GM19467 (cell line): ENCODE data around the gene CBY1.

Source experiments
- ATAC-seq: cut with Tn5 transposase; IDR thresholded peaks from one replicate; pipeline ENCODE4 v1.9.1; 2021; ENCODE audit warnings: mild to moderate bottlenecking, moderate library complexity; ENCODE audit not compliant: unreplicated experiment

Gene CBY1

DNA sequence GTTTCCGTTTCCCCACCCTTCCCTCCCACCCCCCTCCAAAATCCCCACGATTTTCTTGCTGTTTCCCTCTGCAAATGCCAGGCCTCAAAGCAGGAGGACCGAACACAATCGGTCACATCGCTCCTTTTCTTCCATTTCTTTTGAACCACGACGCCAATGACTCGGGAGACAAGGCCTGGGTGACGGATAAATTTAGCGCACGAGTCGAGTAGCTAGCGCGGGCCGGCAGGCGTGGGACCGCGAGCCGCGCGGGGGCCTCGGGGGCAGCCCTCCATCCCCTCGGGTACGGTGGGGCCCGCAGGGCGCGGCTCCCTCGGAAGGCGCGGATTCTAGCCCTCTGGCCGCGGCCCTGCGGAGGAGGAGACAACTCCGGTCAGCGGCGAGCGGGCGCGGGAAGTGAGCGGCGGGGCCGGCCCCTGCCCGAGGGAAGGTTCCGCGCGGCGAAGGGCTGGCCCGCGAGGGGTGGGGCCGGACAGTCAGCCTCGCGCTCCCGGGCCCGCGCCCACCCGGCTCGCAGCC, 43.9 kb downstream of the CBY1 start:
- ATAC-seq = no peak

GRCh38 chr22:38700789-38701628, 44.6 kb downstream of the CBY1 start, which contains the start of gene JOSD1:
JOSD1 (minus strand) TSS chr22:38700943; CDS start chr22:38699987, 956 bp downstream.
- ATAC-seq = peak; percentile 30

GRCh38 chr22:38704654-38705234, 48.3 kb downstream of the CBY1 start:
- ATAC-seq = no peak

GRCh38 chr22:38705235-38706100, 49.0 kb downstream of the CBY1 start, which contains the start of gene GTPBP1:
GTPBP1 (plus strand) TSS chr22:38705944; CDS start chr22:38705956, 12 bp downstream.
- peak; percentile 65 for ATAC-seq

- ATAC-seq = peak; percentile 8
These were observed 49.9 kb downstream of the CBY1 start for GRCh38 chr22:38706101-38706900.

GRCh38 chr22:38706901-38707195, 50.4 kb downstream of the CBY1 start:
- no peak for ATAC-seq

GRCh38 chr22:38707346-38707745, 50.9 kb downstream of the CBY1 start:
- ATAC-seq = no peak

- ATAC-seq = no peak
These were observed 51.5 kb downstream of the CBY1 start for GRCh38 chr22:38707984-38708383.

GRCh38 chr22:38709306-38709705, 52.9 kb downstream of the CBY1 start:
- ATAC-seq = no peak

DNA sequence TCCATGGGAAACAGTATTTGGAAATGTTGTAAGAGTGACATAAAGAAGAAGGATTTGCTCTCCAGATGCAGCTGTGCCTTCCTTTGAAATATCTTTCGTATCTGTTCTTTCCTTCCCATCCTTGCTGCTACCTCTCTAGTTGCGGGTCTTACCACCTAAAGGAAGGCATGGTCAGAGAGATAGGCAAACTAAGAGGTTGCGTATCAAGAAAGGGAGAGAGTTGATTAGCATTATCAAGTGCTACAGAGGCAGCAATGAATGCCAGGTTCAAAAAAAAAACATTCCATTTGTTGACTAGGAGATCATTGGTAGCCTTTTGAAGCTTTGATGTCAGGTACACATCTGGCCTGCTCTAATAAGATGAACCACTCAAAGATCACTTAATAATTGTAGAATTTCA, 53.9 kb downstream of the CBY1 start:
- ATAC-seq = no peak

DNA sequence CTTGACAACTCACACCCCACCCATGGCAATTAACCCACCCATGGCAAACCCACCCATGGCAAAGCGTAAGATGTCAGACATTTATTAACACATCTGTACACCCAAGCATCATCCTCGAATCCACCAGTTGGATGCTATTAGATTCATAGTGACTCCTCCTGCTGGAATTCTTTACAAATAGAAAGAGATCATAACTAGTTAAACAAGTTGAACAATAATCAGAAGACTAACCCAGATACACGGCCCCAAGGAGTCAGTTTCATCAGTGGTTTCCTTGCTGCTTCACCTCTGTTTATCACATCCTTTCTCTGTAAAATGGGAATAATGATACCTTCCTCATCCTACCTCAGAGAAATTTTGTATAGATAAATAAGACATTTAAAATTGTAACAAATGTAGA, 54.4 kb downstream of the CBY1 start:
- ATAC-seq = no peak

GRCh38 chr22:38712486-38713207, 56.2 kb downstream of the CBY1 start:
- ATAC-seq = no peak

DNA sequence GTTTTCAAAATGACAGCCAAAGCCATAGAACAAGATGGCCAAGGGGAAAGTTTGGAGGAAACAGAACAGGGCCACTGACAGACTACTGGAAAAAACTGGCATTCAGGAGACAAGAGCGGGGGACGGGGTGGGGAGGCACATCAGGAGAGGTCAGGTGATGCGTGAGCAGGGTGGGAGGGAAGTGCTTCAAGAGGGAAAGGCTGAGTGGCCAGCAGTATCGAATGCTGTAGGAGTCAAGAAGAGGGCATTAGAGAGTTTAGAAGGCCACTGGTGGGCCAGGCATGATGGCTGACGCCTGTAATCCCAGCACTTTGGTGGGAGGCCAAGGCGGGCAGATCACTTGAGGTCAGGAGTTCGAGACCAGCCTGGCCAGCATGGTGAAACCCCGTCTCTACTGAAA, 57.5 kb downstream of the CBY1 start:
- no peak for ATAC-seq

DNA sequence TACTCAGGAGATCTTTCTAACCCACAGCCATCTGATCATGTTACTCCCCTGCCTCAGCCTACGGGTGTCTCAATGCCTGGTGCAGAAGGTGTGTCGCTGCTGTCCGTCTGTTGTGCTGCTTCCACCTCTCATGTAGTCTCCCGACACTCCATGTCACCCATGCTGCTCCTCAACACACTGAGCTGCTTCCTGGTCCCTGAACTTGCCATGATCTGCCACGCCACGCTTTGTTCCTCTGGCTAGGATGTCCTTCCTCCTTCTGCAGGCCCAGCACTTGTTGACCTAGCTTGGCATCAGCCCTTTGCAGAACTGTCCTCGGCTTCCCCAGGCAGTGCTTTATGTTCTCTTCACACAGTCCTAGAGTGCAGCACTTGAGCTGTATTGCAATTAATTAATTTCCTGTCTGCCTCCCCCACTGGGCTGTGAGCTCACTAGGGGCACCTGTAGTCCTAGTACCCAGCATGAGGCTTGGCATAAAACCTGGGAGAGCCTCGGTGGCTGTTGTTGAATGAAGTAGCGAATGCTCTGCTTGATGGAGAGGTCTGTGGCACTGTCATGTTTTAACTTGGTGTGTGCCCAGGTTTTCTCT, 58.8 kb downstream of the CBY1 start:
- ATAC-seq = no peak

DNA sequence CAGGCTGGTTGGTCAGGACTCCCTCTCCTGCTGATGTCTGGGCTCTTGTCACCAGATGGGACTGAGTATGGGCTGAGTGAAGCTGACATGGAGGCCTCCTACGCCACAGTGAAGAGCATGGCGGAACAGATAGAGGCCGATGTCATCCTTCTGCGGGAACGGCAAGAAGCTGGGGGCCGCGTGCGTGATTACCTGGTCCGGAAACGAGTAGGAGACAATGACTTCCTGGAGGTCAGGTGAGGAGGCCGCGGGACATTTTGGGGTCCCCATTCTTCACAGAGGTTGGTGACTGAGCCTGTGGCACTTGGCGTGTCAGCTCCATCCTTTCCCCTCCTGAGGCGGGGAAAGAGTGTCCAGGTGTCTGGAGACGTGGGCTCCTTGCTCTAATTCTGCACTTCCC, 59.4 kb downstream of the CBY1 start:
- no peak for ATAC-seq

DNA sequence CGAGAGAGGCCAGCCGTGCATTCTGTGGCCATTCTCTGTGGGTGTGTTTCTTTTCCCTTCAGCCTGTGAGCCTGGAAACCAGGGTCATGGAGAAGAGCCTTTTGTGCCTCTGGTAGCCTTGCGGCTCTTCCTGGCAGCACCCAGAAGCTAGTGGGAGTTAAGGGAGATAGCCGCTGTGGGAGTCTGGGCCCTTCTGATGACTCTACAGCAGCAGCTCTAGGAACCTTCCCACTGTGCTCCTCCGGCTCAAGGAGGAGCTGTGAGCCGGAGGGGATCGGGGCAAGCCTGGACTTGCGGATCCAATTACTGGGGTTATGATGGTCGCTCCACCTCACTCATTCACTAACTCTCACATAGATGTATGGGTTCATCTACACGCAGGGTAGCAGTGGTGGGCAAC, 59.8 kb downstream of the CBY1 start:
- no peak for ATAC-seq

GRCh38 chr22:38716826-38717225, 60.4 kb downstream of the CBY1 start:
- ATAC-seq = no peak

- no peak for ATAC-seq
These were observed 60.8 kb downstream of the CBY1 start for GRCh38 chr22:38717244-38717643.

- ATAC-seq = no peak
These were observed 62.0 kb downstream of the CBY1 start for GRCh38 chr22:38718414-38718813.

- no peak for ATAC-seq
These were observed 62.8 kb downstream of the CBY1 start for GRCh38 chr22:38719196-38719595.
